HEK293 (cell line): ENCODE data around the gene SULF2.

Source experiments
- CTCF ChIA-PET: fragments of 350-600 bp; formaldehyde crosslinking; extraction: SDS; loops from one replicate; lab custom pipeline; 2021; ENCODE audit warnings: antibody characterized with exemption; lab: Yijun Ruan, JAX
- POLR2A ChIA-PET: fragments of 300-600 bp; formaldehyde crosslinking; extraction: SDS; loops from one replicate; lab custom pipeline; 2020; ENCODE audit warnings: antibody characterized with exemption, inconsistent platforms; lab: Yijun Ruan, JAX
- H3K27ac ChIP-seq: fragments of 200-500 bp; sonication (Bioruptor generic); 2 replicates; pipeline ENCODE4 v1.5.1; 2014; ENCODE audit warnings: low read depth, low read length, control low read depth, inconsistent platforms; ENCODE audit errors: extremely low read depth
- H3K36me3 ChIP-seq, 2 experiments: fragments of 200-500 bp in 1 of 2; sonication (Bioruptor generic) in 1 of 2; 1 replicate in 1 of 2; 2 replicates in 1 of 2; pipeline ENCODE4 v1.5.1; 2014 to 2017; ENCODE audit warnings: inconsistent platforms in 2 of 2, low read length in 2 of 2; ENCODE audit not compliant: control insufficient read depth in 2 of 2, insufficient read depth in 1 of 2
- H3K4me1 ChIP-seq: fragments of 200-500 bp; sonication (Bioruptor generic); 2 replicates; pipeline ENCODE4 v1.5.1; 2014; ENCODE audit warnings: mild to moderate bottlenecking, low read length, inconsistent platforms; ENCODE audit not compliant: control insufficient read depth, insufficient read depth
- H3K4me3 ChIP-seq: 2 replicates; pipeline ENCODE4 v1.5.1; 2011; ENCODE audit warnings: low read depth, mild to moderate bottlenecking, control low read depth, low read length, moderate library complexity
- H3K9me3 ChIP-seq: fragments of 200-500 bp; sonication (Bioruptor generic); 2 replicates; pipeline ENCODE4 v1.5.1; 2014; ENCODE audit warnings: low read depth, low read length, inconsistent platforms; ENCODE audit not compliant: control insufficient read depth, insufficient read depth
- KLF8 ChIP-seq: fragments of 450-650 bp; formaldehyde crosslinking; IDR thresholded peaks from 2 replicates; pipeline ENCODE4 v1.5.1; 2016; ENCODE audit warnings: missing biosample characterization, missing genetic modification characterization
- KLF9 ChIP-seq: fragments of 450-650 bp; formaldehyde crosslinking; IDR thresholded peaks from 2 replicates; pipeline ENCODE4 v1.5.1; 2016; ENCODE audit warnings: missing biosample characterization, missing genetic modification characterization, low read depth
- MZF1 ChIP-seq: fragments of 450-650 bp; formaldehyde crosslinking; IDR thresholded peaks from 2 replicates; pipeline ENCODE4 v1.5.1; 2017; ENCODE audit warnings: missing biosample characterization, missing genetic modification characterization, borderline replicate concordance
- SP2 ChIP-seq: fragments of 450-650 bp; formaldehyde crosslinking; IDR thresholded peaks from 2 replicates; pipeline ENCODE4 v1.5.1; 2016; ENCODE audit warnings: missing biosample characterization, missing genetic modification characterization
- ZBTB17 ChIP-seq: fragments of 450-650 bp; formaldehyde crosslinking; IDR thresholded peaks from 2 replicates; pipeline ENCODE4 v1.5.1; 2016; ENCODE audit warnings: missing biosample characterization, missing genetic modification characterization
- ZBTB26 ChIP-seq: fragments of 450-650 bp; formaldehyde crosslinking; optimal IDR thresholded peaks from 2 replicates; pipeline ENCODE3; 2016; ENCODE audit warnings: missing biosample characterization, mild to moderate bottlenecking, missing genetic modification characterization
- ZFP3 ChIP-seq: fragments of 450-650 bp; formaldehyde crosslinking; IDR thresholded peaks from 2 replicates; pipeline ENCODE4 v1.5.1; 2016; ENCODE audit warnings: low read depth, missing biosample characterization, missing genetic modification characterization
- ZFP37 ChIP-seq: fragments of 450-650 bp; formaldehyde crosslinking; IDR thresholded peaks from 2 replicates; pipeline ENCODE4 v1.5.1; 2016; ENCODE audit warnings: missing biosample characterization, missing genetic modification characterization
- ZIC2 ChIP-seq: fragments of 450-650 bp; formaldehyde crosslinking; IDR thresholded peaks from 2 replicates; pipeline ENCODE4 v1.5.1; 2016; ENCODE audit warnings: missing biosample characterization, missing genetic modification characterization
- ZNF112 ChIP-seq: fragments of 450-650 bp; formaldehyde crosslinking; IDR thresholded peaks from 2 replicates; pipeline ENCODE4 v1.5.0; 2017; ENCODE audit warnings: missing biosample characterization, missing genetic modification characterization
- ZNF140 ChIP-seq: fragments of 450-650 bp; formaldehyde crosslinking; IDR thresholded peaks from 2 replicates; pipeline ENCODE4 v1.5.1; 2016; ENCODE audit warnings: missing biosample characterization, missing genetic modification characterization
- ZNF280D ChIP-seq: fragments of 450-650 bp; formaldehyde crosslinking; IDR thresholded peaks from 2 replicates; pipeline ENCODE4 v1.5.1; 2016; ENCODE audit warnings: missing biosample characterization, missing genetic modification characterization
- ZNF350 ChIP-seq: fragments of 450-650 bp; formaldehyde crosslinking; IDR thresholded peaks from 2 replicates; pipeline ENCODE4 v1.5.0; 2017; ENCODE audit warnings: missing biosample characterization, mild to moderate bottlenecking, missing genetic modification characterization
- ZNF391 ChIP-seq: fragments of 450-650 bp; formaldehyde crosslinking; IDR thresholded peaks from 2 replicates; pipeline ENCODE4 v1.5.1; 2016; ENCODE audit warnings: low read depth, missing biosample characterization, missing genetic modification characterization, borderline replicate concordance
- ZNF555 ChIP-seq: fragments of 450-650 bp; formaldehyde crosslinking; conservative IDR thresholded peaks from 2 replicates; pipeline ENCODE4 v1.5.1; 2017; ENCODE audit warnings: missing biosample characterization, mild to moderate bottlenecking, missing genetic modification characterization, inconsistent platforms
- ZNF571 ChIP-seq: fragments of 450-650 bp; formaldehyde crosslinking; IDR thresholded peaks from 2 replicates; pipeline ENCODE4 v1.5.0; 2017; ENCODE audit warnings: missing biosample characterization, missing genetic modification characterization
- ZNF580 ChIP-seq: fragments of 450-650 bp; formaldehyde crosslinking; IDR thresholded peaks from 2 replicates; pipeline ENCODE4 v1.5.1; 2016; ENCODE audit warnings: missing biosample characterization, missing genetic modification characterization
- ZNF626 ChIP-seq: fragments of 450-650 bp; sonication (Bioruptor Pico); formaldehyde crosslinking; IDR thresholded peaks from 2 replicates; pipeline ENCODE4 v1.5.1; 2018; ENCODE audit warnings: missing biosample characterization, missing genetic modification characterization, inconsistent platforms
- ZNF670 ChIP-seq: fragments of 450-650 bp; formaldehyde crosslinking; IDR thresholded peaks from 2 replicates; pipeline ENCODE4 v1.5.1; 2016; ENCODE audit warnings: missing biosample characterization, missing genetic modification characterization, low read depth
- ZNF707 ChIP-seq: fragments of 450-650 bp; formaldehyde crosslinking; IDR thresholded peaks from 2 replicates; pipeline ENCODE4 v1.5.1; 2016; ENCODE audit warnings: missing biosample characterization, missing genetic modification characterization
- ZNF792 ChIP-seq: fragments of 450-650 bp; formaldehyde crosslinking; IDR thresholded peaks from 2 replicates; pipeline ENCODE4 v1.5.1; 2016; ENCODE audit warnings: missing biosample characterization, missing genetic modification characterization
- TF ChIP-seq, protein P1 (sequence below): fragments of 450-650 bp; formaldehyde crosslinking; IDR thresholded peaks from 2 replicates; pipeline ENCODE4 v1.5.1; 2016; ENCODE audit warnings: missing biosample characterization, missing genetic modification characterization
- TF ChIP-seq, protein P2 (sequence below): fragments of 450-650 bp; formaldehyde crosslinking; IDR thresholded peaks from 2 replicates; pipeline ENCODE4 v1.5.1; 2016; ENCODE audit warnings: missing biosample characterization, missing genetic modification characterization

SULF2 gene

GRCh38 chr20:47687095-47687987 is 97.9 kb downstream of the SULF2 start:
- ChIA-PET POLR2A (no interaction called here), CTCF (interaction anchor here (0.6 to 1.0 kb wide), 2 partner anchors 9 to 38 kb away, joined by 3 read pairs; no protein-coding TSS in a partner anchor)
- H3K4me3 ChIP-seq = no peak overlapping the region
- no peaks in the 10 kb centered on the region for H3K4me1 ChIP-seq
- H3K36me3 ChIP-seq = peaks cover 0 to 57% of the 10 kb centered on the region in 2 experiments; a peak in 1 of 3 replicates
- TF ChIP-seq ZNF112 (tag by site-specific recombination) = no peak
- no peak for TF ChIP-seq ZNF391 (tag by site-specific recombination)
- no peak for TF ChIP-seq ZNF140
- TF ChIP-seq SP2 (tag by site-specific recombination) = no peak
- TF ChIP-seq, protein P1, sequence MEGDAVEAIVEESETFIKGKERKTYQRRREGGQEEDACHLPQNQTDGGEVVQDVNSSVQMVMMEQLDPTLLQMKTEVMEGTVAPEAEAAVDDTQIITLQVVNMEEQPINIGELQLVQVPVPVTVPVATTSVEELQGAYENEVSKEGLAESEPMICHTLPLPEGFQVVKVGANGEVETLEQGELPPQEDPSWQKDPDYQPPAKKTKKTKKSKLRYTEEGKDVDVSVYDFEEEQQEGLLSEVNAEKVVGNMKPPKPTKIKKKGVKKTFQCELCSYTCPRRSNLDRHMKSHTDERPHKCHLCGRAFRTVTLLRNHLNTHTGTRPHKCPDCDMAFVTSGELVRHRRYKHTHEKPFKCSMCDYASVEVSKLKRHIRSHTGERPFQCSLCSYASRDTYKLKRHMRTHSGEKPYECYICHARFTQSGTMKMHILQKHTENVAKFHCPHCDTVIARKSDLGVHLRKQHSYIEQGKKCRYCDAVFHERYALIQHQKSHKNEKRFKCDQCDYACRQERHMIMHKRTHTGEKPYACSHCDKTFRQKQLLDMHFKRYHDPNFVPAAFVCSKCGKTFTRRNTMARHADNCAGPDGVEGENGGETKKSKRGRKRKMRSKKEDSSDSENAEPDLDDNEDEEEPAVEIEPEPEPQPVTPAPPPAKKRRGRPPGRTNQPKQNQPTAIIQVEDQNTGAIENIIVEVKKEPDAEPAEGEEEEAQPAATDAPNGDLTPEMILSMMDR (tag by site-specific recombination) = no peak
- no peak overlapping the region for H3K27ac ChIP-seq
- H3K9me3 ChIP-seq = no peaks in the 10 kb centered on the region

DNA sequence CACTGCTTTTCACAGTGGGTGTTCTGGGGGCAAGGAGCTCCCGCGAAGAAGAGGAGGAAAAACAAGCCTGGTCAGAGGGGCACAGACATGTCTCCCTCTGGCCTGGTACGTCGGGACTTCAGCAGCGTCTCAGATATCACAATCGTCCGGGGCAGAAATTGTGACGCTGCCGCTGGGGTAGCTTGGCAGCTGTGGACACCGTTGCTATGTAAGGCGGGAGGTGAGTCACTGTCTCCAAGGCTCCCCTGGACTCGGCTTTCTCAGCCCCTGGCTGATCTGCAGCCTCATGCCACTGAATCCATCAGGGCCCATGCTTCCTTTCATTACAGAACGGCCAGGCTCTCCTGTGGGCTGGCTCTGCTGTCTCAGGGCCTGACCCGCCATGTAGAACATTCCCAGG is 98.7 kb downstream of the SULF2 start:
- H3K36me3 ChIP-seq = peaks cover 0 to 62% of the 10 kb centered on the region in 2 experiments; a peak in 2 of 3 replicates
- H3K27ac ChIP-seq = no peak overlapping the region
- H3K9me3 ChIP-seq = no peaks in the 10 kb centered on the region
- POLR2A ChIA-PET = no interaction called here
- no peaks in the 10 kb centered on the region for H3K4me1 ChIP-seq
- H3K4me3 ChIP-seq = no peak overlapping the region
- CTCF ChIA-PET = interaction anchor here (0.6 to 1.0 kb wide), 2 partner anchors 39 to 536 kb away, joined by 3 to 4 read pairs; no protein-coding TSS in a partner anchor
- no peak for TF ChIP-seq ZNF280D (tag by site-specific recombination)
- no peak for TF ChIP-seq ZBTB17 (tag by site-specific recombination)
- TF ChIP-seq ZNF555 (tag by site-specific recombination) = no peak
- no peak for TF ChIP-seq MZF1 (tag by site-specific recombination)
- no peak for TF ChIP-seq ZIC2 (tag by site-specific recombination)
- TF ChIP-seq ZNF707 = no peak
- TF ChIP-seq KLF8 = no peak
- TF ChIP-seq ZNF792 (tag by site-specific recombination) = no peak
- TF ChIP-seq ZFP3 (tag by site-specific recombination) = no peak
- no peak for TF ChIP-seq ZNF571
- TF ChIP-seq KLF9 (tag by site-specific recombination) = no peak
- TF ChIP-seq ZNF626 = no peak
- TF ChIP-seq, protein P2, sequence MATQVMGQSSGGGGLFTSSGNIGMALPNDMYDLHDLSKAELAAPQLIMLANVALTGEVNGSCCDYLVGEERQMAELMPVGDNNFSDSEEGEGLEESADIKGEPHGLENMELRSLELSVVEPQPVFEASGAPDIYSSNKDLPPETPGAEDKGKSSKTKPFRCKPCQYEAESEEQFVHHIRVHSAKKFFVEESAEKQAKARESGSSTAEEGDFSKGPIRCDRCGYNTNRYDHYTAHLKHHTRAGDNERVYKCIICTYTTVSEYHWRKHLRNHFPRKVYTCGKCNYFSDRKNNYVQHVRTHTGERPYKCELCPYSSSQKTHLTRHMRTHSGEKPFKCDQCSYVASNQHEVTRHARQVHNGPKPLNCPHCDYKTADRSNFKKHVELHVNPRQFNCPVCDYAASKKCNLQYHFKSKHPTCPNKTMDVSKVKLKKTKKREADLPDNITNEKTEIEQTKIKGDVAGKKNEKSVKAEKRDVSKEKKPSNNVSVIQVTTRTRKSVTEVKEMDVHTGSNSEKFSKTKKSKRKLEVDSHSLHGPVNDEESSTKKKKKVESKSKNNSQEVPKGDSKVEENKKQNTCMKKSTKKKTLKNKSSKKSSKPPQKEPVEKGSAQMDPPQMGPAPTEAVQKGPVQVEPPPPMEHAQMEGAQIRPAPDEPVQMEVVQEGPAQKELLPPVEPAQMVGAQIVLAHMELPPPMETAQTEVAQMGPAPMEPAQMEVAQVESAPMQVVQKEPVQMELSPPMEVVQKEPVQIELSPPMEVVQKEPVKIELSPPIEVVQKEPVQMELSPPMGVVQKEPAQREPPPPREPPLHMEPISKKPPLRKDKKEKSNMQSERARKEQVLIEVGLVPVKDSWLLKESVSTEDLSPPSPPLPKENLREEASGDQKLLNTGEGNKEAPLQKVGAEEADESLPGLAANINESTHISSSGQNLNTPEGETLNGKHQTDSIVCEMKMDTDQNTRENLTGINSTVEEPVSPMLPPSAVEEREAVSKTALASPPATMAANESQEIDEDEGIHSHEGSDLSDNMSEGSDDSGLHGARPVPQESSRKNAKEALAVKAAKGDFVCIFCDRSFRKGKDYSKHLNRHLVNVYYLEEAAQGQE (tag by site-specific recombination) = no peak
- no peak for TF ChIP-seq ZBTB26 (tag by site-specific recombination)
- no peak for TF ChIP-seq ZFP37 (tag by site-specific recombination)
- TF ChIP-seq ZNF670 (tag by site-specific recombination) = no peak
- TF ChIP-seq ZNF350 (tag by site-specific recombination) = no peak
- TF ChIP-seq ZNF580 (tag by site-specific recombination) = no peak
